Upper lobe of right lung (tissue), 1 donor: ENCODE data around the gene APOD. TPM values are rescaled to one million over a fixed set of nuclear protein-coding genes. Genes with fewer than 3 reads are reported as not detected.
A peak's percentile ranks its signal among the peaks of the same experiment; 100 is the strongest.
"Not testable (repeated sequence)": the region's sequence is repeated elsewhere in the genome, so short reads cannot be mapped to it uniquely, and the experiment has no call there.

ENCODE experiments used
- ATAC-seq: fragments of 200-7000 bp; cut with Tn5 transposase; one replicate; pipeline ENCODE4 v1.9.1; 2020; ENCODE audit warnings: mild to moderate bottlenecking, moderate library complexity
- DNase-seq: peaks from one replicate; pipeline ENCODE4 v3.0.0-alpha.2; 2020
- H3K27ac ChIP-seq: fragments of 200-600 bp; one replicate; pipeline ENCODE4 v1.8.0; 2022
- H3K27me3 ChIP-seq: fragments of 200-600 bp; one replicate; pipeline ENCODE4 v1.8.0; 2022; ENCODE audit warnings: mild to moderate bottlenecking
- H3K36me3 ChIP-seq: fragments of 200-600 bp; one replicate; pipeline ENCODE4 v1.8.0; 2022
- H3K4me1 ChIP-seq: fragments of 200-600 bp; one replicate; pipeline ENCODE4 v1.8.0; 2022
- H3K4me3 ChIP-seq: fragments of 200-600 bp; one replicate; pipeline ENCODE4 v1.8.0; 2022; ENCODE audit warnings: mild to moderate bottlenecking
- H3K9me3 ChIP-seq: fragments of 200-600 bp; one replicate; pipeline ENCODE4 v1.8.0; 2022
- intact Hi-C: fragments of 100-400 bp; cut with DNase I; formaldehyde crosslinking; loops from one replicate; pipeline ENCODE4 v1.11.0; 2022
- long read RNA-seq: library from polyadenylated mRNA; unstranded; transcript quantifications from one replicate; pipeline ENCODE4 v2.0.0, GENCODE V29; 2021
- total RNA-seq: library from RNA; stranded (reverse); fragmentation: NEBNext Ultra II Directional; extraction: Animal tissue kit (Norgen Biotek cat#: 25700); gene quantifications from one replicate; pipeline ENCODE4 v1.2.1, GENCODE V29; 2021
- TF ChIP-seq, protein P1 (sequence below): fragments of 200-600 bp; IDR thresholded peaks from one replicate; pipeline ENCODE4 v1.8.0; 2022; ENCODE audit warnings: antibody characterized with exemption
- donor health status: DM: no; HTN: yes; CAD: no; lungs with severe emphysema.

Gene APOD
- 59.4 TPM for total RNA-seq
- long read RNA-seq, transcript APOD-201 (5 exons, 1,130 nt): major isoform, 29 of 31 reads
- long read RNA-seq, partial matches to known transcripts: 1 of 31 reads
- long read RNA-seq, other reads (novel, unspliced or antisense): 0 of 31 reads

DNA sequence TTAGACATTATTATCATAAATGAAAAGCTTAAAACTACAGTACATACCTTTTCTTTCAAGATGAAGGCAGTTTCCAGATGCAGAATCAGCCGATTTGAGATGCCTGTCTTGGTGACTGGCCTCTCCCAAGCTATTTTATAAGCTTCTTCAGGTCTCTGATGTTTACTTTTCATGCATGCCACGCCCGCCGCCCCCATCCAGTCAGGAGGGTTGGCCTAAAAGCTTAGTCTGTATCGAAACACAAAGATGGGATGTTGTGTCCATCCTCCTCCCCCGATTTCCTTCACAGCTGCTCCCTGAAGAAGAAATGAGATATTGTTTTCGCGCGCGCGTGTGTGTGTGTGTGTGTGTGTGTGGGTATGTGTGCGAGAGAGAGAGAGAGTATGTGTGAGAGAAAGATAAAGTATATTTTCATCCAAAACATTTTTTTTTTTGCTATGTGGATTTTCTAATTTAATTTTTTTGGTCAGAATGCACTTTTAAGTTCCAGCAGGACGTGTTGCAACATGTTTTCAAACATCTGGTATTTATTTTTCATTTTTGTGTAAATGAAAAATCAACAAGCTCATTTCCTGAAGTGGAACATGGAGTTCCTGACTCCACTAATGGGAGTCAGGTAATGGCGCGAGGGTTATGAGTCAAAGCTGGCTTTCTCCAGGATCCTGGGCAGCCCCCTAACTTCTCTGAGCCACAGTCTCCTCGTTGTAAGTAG, at the start of gene APOD:
TSS of gene APOD (minus strand) at position 110 of the 712 bp plus-strand sequence. CDS start 4,479 bp downstream, outside the sequence.
- Histone ChIP-seq H3K4me3 (peak within 1 kb of the TSS; percentile 21), H3K4me1 (peaks cover 7% of the 10 kb centered on the region), H3K27ac (peak within 1 kb of the TSS; percentile 58), H3K9me3 (no peaks in the 10 kb centered on the region), H3K36me3 (no peaks in the 10 kb centered on the region), H3K27me3 (no peaks in the 10 kb centered on the region)
- DNase-seq (no peak), ATAC-seq (peak; percentile 37)
- intact Hi-C loops: no loop called here
- TF ChIP-seq, protein P1, sequence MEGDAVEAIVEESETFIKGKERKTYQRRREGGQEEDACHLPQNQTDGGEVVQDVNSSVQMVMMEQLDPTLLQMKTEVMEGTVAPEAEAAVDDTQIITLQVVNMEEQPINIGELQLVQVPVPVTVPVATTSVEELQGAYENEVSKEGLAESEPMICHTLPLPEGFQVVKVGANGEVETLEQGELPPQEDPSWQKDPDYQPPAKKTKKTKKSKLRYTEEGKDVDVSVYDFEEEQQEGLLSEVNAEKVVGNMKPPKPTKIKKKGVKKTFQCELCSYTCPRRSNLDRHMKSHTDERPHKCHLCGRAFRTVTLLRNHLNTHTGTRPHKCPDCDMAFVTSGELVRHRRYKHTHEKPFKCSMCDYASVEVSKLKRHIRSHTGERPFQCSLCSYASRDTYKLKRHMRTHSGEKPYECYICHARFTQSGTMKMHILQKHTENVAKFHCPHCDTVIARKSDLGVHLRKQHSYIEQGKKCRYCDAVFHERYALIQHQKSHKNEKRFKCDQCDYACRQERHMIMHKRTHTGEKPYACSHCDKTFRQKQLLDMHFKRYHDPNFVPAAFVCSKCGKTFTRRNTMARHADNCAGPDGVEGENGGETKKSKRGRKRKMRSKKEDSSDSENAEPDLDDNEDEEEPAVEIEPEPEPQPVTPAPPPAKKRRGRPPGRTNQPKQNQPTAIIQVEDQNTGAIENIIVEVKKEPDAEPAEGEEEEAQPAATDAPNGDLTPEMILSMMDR: no peak

DNA sequence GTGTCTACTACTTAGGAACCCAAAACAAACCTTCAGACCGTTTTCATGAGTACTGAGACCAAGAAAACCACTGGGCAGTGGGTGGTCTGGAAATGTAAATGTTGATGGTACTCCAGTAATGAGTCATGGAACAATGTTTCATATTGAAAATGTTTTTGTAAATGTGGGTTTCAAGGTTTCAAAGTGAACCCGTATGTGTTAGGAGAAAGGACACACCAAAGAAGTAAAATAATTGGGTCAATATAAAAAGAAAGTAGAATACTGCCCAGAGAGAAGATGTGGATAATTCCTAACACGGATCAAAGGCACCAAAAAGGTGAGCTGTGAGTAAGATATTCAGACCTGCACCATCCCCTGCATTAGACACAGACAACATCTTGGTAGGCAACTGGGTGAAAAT, 49.6 kb upstream of the APOD start:
- ATAC-seq, H3K9me3 ChIP-seq, DNase-seq, intact Hi-C loops, H3K27me3 ChIP-seq, H3K27ac ChIP-seq, H3K36me3 ChIP-seq, H3K4me3 ChIP-seq, H3K4me1 ChIP-seq: not testable (repeated sequence)

- intact Hi-C loops, H3K9me3 ChIP-seq, H3K36me3 ChIP-seq, H3K4me3 ChIP-seq, DNase-seq, ATAC-seq, H3K27ac ChIP-seq, H3K27me3 ChIP-seq, H3K4me1 ChIP-seq: not testable (repeated sequence)
Measured at GRCh38 chr3:195632501-195633185, 48.9 kb upstream of the APOD start.

GRCh38 chr3:195632046-195632445, 48.3 kb upstream of the APOD start:
- not testable (repeated sequence) for ATAC-seq

GRCh38 chr3:195630938-195631495, 47.3 kb upstream of the APOD start:
- H3K4me3 ChIP-seq, H3K36me3 ChIP-seq, H3K4me1 ChIP-seq, H3K27me3 ChIP-seq, intact Hi-C loops, ATAC-seq, H3K27ac ChIP-seq, DNase-seq, H3K9me3 ChIP-seq: not testable (repeated sequence)

More at GRCh38 chr3:195632046-195632445, 48.3 kb upstream of the APOD start:
- H3K4me1 ChIP-seq, H3K4me3 ChIP-seq, H3K36me3 ChIP-seq, H3K27me3 ChIP-seq, H3K9me3 ChIP-seq, H3K27ac ChIP-seq, DNase-seq, intact Hi-C loops: not testable (repeated sequence)

DNA sequence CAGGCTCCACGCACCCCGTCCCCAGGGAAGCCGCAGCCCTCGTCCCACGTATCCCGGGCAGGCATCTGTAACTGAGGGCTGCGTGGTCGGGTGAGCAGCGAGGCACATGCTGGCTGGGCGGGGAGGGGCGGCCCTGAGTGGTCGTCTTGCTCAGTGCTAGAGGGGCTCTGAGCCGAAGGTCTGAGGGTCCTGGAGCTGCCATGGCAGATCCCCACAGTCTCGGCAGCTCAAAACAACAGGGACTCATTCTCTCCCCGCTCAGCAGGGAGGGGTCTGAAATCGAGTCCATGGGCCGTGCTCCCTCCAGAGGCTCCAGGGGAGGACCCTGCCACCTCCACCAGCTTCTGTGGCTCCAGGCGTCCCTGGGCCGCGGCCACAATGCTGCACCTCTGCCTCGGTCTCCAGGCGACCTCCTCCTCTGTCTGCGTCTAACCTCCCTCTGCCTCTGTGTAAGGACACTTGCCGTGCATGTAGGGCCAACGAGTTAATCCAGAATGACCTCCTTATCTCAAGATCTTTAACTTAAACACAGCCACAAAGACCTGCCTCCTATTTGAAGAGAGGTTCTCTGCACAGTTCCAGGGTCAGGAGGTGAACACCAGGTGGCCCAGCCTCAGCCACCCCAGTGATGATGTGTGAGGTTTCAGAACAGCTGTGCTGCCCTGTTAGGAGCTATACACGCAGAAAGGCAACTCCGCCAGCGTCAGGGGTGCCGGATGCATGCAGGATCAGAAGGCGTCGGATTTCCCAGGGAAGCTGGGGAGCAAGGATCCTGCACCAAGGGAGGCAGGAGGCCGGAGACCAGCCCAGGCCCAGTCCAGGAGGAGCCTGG, 46.6 kb upstream of the APOD start:
- DNase-seq: peak; percentile 56
- ATAC-seq, H3K27me3 ChIP-seq, H3K36me3 ChIP-seq, H3K9me3 ChIP-seq, H3K27ac ChIP-seq, H3K4me1 ChIP-seq, H3K4me3 ChIP-seq, intact Hi-C loops: not testable (repeated sequence)

DNA sequence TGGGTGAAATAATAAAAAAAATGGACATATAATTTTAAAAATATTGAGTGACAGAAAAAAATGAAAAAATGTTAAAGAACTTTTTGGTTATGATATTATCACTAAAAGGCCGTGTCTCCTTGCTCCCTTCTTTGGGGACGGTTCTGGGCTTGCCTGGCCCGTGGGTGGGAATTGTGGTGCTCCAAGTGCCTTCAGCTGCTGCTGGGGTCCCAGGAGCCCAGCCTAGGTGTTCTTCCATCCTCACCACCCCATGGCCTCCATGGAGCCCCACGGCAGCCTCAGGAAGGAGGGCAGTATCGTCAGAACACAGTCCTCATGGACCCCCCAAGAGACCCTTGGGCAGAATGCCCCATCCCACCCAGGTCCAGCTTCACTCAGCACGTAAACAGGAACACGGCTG, 45.9 kb upstream of the APOD start:
- DNase-seq: peak; percentile 31
- intact Hi-C loops, H3K36me3 ChIP-seq, ATAC-seq, H3K9me3 ChIP-seq, H3K27me3 ChIP-seq, H3K4me1 ChIP-seq, H3K27ac ChIP-seq, H3K4me3 ChIP-seq: not testable (repeated sequence)

- H3K36me3 ChIP-seq, H3K4me3 ChIP-seq, H3K9me3 ChIP-seq, intact Hi-C loops, H3K27ac ChIP-seq, H3K4me1 ChIP-seq, H3K27me3 ChIP-seq, ATAC-seq: not testable (repeated sequence)
- DNase-seq: peak; percentile 65
Measured at GRCh38 chr3:195628386-195628920, 44.7 kb upstream of the APOD start.

GRCh38 chr3:195627515-195628385, 44.0 kb upstream of the APOD start:
- H3K4me1 ChIP-seq, H3K27ac ChIP-seq, H3K9me3 ChIP-seq, intact Hi-C loops, H3K27me3 ChIP-seq, H3K36me3 ChIP-seq, H3K4me3 ChIP-seq, ATAC-seq: not testable (repeated sequence)
- peak; percentile 60 for DNase-seq

- H3K9me3 ChIP-seq, H3K27ac ChIP-seq, H3K36me3 ChIP-seq, H3K4me3 ChIP-seq, H3K27me3 ChIP-seq, intact Hi-C loops, H3K4me1 ChIP-seq: not testable (repeated sequence)
- ATAC-seq (peak; percentile 92), DNase-seq (peak; percentile 51)
Measured at GRCh38 chr3:195624603-195625560, 41.1 kb upstream of the APOD start.

GRCh38 chr3:195624171-195624570, 40.4 kb upstream of the APOD start:
- ATAC-seq, H3K4me1 ChIP-seq, H3K36me3 ChIP-seq, intact Hi-C loops, DNase-seq, H3K9me3 ChIP-seq, H3K4me3 ChIP-seq, H3K27ac ChIP-seq, H3K27me3 ChIP-seq: not testable (repeated sequence)
